Fibroblast of lung (primary cell): ENCODE results near the gene ROR2. TPM values are rescaled to one million over a fixed set of nuclear protein-coding genes. Genes with fewer than 3 reads are reported as not detected.

ENCODE experiments used
- DNase-seq, 2 donors: peaks; one replicate each; pipeline versions ENCODE4 v3.0.0 to v3.0.0-alpha.2; 2010; ENCODE audit warnings: low read depth in 2 of 2
- H2AFZ ChIP-seq: 2 replicates; pipeline ENCODE4 v1.5.1; 2012; ENCODE audit warnings: low read length, control low read depth, inconsistent platforms
- H3K27ac ChIP-seq: 2 replicates; pipeline ENCODE4 v1.5.1; 2011; ENCODE audit warnings: low read length, control low read depth; ENCODE audit not compliant: insufficient read depth
- H3K27me3 ChIP-seq: 2 replicates; pipeline ENCODE4 v1.5.1; 2011; ENCODE audit warnings: mild to moderate bottlenecking, low read length; ENCODE audit not compliant: control insufficient read depth, insufficient read depth
- H3K36me3 ChIP-seq: 2 replicates; pipeline ENCODE4 v1.5.1; 2011; ENCODE audit warnings: low read length; ENCODE audit not compliant: control insufficient read depth, insufficient read depth
- H3K4me1 ChIP-seq: 2 replicates; pipeline ENCODE4 v1.5.1; 2011; ENCODE audit warnings: low read length; ENCODE audit not compliant: control insufficient read depth, insufficient read depth; ENCODE audit errors: extremely low read depth
- H3K4me2 ChIP-seq: 2 replicates; pipeline ENCODE4 v1.5.1; 2011; ENCODE audit warnings: low read length, control low read depth; ENCODE audit not compliant: insufficient read depth; ENCODE audit errors: extremely low read depth
- H3K4me3 ChIP-seq, 4 experiments: fragments of 200-600 bp in 1 of 4; sonication (generic) in 1 of 4; replicated peaks in 1 of 4; 2 replicates each; pipeline ENCODE4 v1.5.1; 2011 to 2016; ENCODE audit warnings: low read length in 4 of 4, low read depth in 3 of 4, mild to moderate bottlenecking in 3 of 4, control low read depth in 2 of 4, inconsistent platforms in 1 of 4, mixed read lengths in 1 of 4; ENCODE audit not compliant: insufficient read depth in 1 of 4; ENCODE audit errors: control extremely low read depth in 1 of 4
- H3K79me2 ChIP-seq: 2 replicates; pipeline ENCODE4 v1.5.1; 2012; ENCODE audit warnings: mild to moderate bottlenecking, low read length, inconsistent platforms; ENCODE audit not compliant: control insufficient read depth, insufficient read depth
- H3K9ac ChIP-seq: 2 replicates; pipeline ENCODE4 v1.5.1; 2011; ENCODE audit warnings: mild to moderate bottlenecking, low read length, control low read depth; ENCODE audit not compliant: insufficient read depth
- H3K9me3 ChIP-seq: 2 replicates; pipeline ENCODE4 v1.5.1; 2012; ENCODE audit warnings: low read depth, low read length; ENCODE audit not compliant: control insufficient read depth, insufficient read depth
- H4K20me1 ChIP-seq: 2 replicates; pipeline ENCODE4 v1.5.1; 2011; ENCODE audit warnings: low read length; ENCODE audit not compliant: control insufficient read depth, insufficient read depth; ENCODE audit errors: extremely low read depth
- EZH2 ChIP-seq: IDR thresholded peaks from 2 replicates; pipeline ENCODE4 v1.5.1; 2012; ENCODE audit warnings: low read length, control low read depth, mild to moderate bottlenecking; ENCODE audit errors: missing control alignments
- polyA plus RNA-seq, 2 donors: library from polyadenylated mRNA; depleted of rRNA in 1 of 2; stranded (reverse) in 1 of 2; unstranded in 1 of 2; fragments of >200 nt; gene quantifications; 2 replicates each; pipeline ENCODE4 v1.2.1, GENCODE V29; 2011 to 2012; ENCODE audit warnings: missing spikeins in 1 of 2
- total RNA-seq: library from RNA; depleted of rRNA; stranded (reverse); fragments of >200 nt; gene quantifications from 2 replicates; pipeline ENCODE4 v1.2.1, GENCODE V29; 2014
- TF ChIP-seq, protein P1 (sequence below), 2 donors: IDR thresholded peaks in 1 of 2; conservative IDR thresholded peaks in 1 of 2; 1 replicate in 1 of 2; 2 replicates in 1 of 2; pipeline ENCODE4 v1.5.1; 2011 to 2012; ENCODE audit warnings: low read length in 2 of 2, control low read depth in 1 of 2, inconsistent platforms in 1 of 2, low read depth in 1 of 2, mild to moderate bottlenecking in 1 of 2

Gene ROR2
- total and polyA plus RNA-seq, 2 donors (not counting 1 experiment from before 2014, with no cell fraction given): 2.3 to 27.9 TPM

DNA sequence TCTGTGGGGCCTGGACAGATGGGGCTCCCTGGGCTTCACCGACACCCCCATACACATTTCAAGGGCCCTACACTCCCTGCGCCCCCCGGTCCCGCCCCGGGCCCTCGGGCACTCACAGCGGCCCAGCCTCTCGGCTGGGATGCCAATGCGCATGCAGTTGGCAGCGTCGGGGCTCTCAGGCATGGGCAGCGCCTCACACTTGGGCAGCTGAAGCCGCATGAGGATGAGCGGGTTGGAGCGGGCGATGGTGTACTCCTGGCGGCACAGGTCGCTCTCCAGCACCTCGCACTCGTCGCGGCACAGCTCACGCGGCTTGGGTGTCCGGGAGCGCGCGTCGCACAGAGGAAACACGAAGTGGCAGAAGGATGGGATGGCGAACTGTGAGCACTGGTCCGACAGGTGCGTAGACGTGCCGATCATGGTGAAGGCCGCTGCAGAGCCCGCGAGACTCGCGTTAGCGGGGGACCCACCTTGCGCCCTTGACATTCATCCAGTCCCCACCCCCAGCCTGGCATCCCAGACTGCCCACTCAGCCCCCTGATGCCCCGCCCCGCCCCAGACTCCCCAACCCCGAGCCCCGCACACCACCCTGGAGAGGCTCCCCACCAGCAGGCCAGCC, 216.9 kb downstream of the ROR2 start:
- Histone ChIP-seq H4K20me1 (no peaks in the 10 kb centered on the region), H2AFZ (no peak overlapping the region), H3K4me1 (no peaks in the 10 kb centered on the region), H3K36me3 (no peaks in the 10 kb centered on the region), H3K4me2 (no peak overlapping the region), H3K4me3 (no peak overlapping the region), H3K9ac (no peak overlapping the region), H3K9me3 (no peaks in the 10 kb centered on the region), H3K79me2 (no peaks in the 10 kb centered on the region), H3K27ac (no peak overlapping the region), H3K27me3 (no peaks in the 10 kb centered on the region)
- TF ChIP-seq EZH2: no peak
- TF ChIP-seq, protein P1, sequence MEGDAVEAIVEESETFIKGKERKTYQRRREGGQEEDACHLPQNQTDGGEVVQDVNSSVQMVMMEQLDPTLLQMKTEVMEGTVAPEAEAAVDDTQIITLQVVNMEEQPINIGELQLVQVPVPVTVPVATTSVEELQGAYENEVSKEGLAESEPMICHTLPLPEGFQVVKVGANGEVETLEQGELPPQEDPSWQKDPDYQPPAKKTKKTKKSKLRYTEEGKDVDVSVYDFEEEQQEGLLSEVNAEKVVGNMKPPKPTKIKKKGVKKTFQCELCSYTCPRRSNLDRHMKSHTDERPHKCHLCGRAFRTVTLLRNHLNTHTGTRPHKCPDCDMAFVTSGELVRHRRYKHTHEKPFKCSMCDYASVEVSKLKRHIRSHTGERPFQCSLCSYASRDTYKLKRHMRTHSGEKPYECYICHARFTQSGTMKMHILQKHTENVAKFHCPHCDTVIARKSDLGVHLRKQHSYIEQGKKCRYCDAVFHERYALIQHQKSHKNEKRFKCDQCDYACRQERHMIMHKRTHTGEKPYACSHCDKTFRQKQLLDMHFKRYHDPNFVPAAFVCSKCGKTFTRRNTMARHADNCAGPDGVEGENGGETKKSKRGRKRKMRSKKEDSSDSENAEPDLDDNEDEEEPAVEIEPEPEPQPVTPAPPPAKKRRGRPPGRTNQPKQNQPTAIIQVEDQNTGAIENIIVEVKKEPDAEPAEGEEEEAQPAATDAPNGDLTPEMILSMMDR (conservative IDR thresholded peaks at IDR 0.05 in 1 of 2, IDR thresholded peaks at IDR 0.05 in 1 of 2; ENCODE audit: low read depth in 1 of 2, low read length in 2 of 2): no peak
- no peak for DNase-seq

DNA sequence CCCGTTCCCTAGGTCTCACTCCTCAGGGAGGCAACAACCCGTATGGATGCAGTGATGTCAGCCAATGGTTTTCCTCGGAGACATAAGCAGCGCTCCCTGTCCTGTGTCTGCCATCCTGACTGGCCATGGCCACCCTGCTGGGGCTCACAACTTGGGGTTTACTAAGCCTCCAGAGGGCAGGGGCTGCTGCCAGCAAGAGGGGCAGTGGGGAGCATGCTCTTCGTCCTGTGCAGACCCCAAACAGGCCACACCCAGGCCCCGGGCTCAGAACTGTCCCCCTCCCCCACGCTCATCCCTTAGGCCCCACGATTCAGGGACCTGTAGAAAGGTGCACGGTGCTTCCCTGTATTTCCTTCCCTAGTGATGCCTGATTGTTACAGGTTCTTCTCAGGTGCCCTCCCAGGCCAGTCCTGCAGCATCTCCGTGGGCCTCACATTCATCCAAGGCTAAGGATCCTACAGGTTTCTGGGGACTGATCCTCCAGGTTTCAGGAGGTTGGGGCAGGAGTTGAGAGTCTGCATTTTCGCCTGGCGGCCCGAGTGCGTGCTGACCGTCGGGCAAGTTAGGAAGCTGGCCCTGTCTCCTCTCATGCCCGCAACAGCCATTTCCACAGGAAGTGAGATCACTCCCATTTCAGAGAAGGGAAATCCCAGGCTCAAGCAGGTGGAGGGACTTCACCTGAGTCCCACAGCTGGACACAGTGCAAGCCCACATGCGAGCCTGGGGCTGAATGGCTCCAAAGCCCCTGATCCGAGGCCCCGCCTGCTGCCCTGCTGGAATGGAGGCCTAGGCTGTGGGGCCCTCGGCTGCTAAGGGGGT, 217.6 kb downstream of the ROR2 start:
- Histone ChIP-seq H2AFZ (no peak overlapping the region), H3K9ac (no peak overlapping the region), H4K20me1 (no peaks in the 10 kb centered on the region), H3K36me3 (no peaks in the 10 kb centered on the region), H3K4me1 (no peaks in the 10 kb centered on the region), H3K27me3 (no peaks in the 10 kb centered on the region), H3K9me3 (no peaks in the 10 kb centered on the region), H3K4me3 (no peak overlapping the region), H3K27ac (no peak overlapping the region), H3K79me2 (no peaks in the 10 kb centered on the region), H3K4me2 (no peak overlapping the region)
- no peak for DNase-seq
- no peak for TF ChIP-seq EZH2

DNA sequence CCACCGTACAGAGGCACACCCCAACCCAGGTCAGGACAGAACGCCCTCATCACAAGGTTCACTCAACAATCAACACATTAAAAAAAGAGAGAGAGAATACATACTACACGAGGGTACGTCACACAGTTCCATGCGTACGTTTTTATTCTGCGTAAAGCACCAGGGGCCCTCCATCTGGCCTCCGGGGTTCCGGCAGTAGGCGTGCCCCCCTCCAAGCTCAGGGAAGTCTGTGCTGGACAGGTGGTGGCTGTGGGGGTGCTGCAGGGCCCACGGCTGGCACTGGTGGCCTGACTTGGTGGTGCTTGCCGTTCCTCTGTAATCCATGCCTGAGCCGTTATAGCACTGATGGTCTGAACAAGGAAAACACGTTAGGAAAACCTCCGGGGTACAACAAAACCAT, 219.2 kb downstream of the ROR2 start:
- Histone ChIP-seq H4K20me1 (no peaks in the 10 kb centered on the region), H3K36me3 (no peaks in the 10 kb centered on the region), H3K4me2 (no peak overlapping the region), H3K27me3 (no peaks in the 10 kb centered on the region), H3K4me1 (no peaks in the 10 kb centered on the region), H3K27ac (no peak overlapping the region), H2AFZ (no peak overlapping the region), H3K79me2 (no peaks in the 10 kb centered on the region), H3K9ac (no peak overlapping the region), H3K9me3 (no peaks in the 10 kb centered on the region), H3K4me3 (no peak overlapping the region)
- DNase-seq: no peak
- TF ChIP-seq, protein P1 (conservative IDR thresholded peaks at IDR 0.05 in 1 of 2, IDR thresholded peaks at IDR 0.05 in 1 of 2; ENCODE audit: low read depth in 1 of 2, low read length in 2 of 2): no peak
- TF ChIP-seq EZH2: no peak
